ENCODE measurements around the gene CAMK2A.

GRCh38 chr5:150288361-150288760 lies 1.2 kb downstream of the CAMK2A start:
- TF ChIP-seq POLR2A (IDR thresholded peaks at IDR 0.05) (no peak), CTCF (IDR thresholded peaks at IDR 0.05) (no peak)

Data from upper lobe of left lung (tissue), 4 donors.